ENCODE results near the gene TP73.

TP73 gene

DNA sequence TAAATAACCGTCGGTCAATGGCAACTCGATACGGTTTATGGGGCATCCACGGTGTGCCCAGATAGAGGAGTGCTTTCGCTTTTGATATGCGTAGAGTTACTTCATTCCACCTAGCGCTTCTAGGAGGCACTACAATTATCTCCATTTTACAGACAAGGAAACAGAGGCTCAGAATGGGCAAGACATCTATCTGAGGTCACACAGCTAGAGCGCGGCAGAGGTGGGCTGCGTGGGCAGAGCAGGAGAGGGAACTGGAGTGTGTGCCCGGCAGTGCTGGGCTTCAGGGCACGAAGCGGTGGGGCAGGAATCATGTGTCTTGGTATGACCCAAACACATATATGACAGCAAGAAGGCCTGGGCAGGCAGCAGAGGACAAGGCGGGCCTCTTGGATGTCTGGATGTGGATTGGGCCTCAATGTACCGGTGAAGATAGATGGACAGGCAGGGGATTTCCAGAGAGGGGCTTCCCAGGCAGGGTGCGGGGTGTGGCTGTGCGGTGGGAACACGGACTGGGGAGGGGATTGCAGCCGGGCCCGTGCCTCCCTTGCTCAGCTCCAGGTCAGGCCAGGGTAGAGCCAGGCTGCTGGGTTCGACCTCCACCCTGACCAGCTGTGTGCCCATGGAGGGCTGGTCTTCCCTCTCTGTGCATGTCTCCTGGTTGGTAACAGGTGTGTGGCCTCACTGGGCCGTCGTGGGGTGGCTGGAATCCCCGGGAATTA, 21.2 kb downstream of the TP73 start:
- DNase-seq (ENCODE audit: low read depth in 3 of 3): no peak

DNA sequence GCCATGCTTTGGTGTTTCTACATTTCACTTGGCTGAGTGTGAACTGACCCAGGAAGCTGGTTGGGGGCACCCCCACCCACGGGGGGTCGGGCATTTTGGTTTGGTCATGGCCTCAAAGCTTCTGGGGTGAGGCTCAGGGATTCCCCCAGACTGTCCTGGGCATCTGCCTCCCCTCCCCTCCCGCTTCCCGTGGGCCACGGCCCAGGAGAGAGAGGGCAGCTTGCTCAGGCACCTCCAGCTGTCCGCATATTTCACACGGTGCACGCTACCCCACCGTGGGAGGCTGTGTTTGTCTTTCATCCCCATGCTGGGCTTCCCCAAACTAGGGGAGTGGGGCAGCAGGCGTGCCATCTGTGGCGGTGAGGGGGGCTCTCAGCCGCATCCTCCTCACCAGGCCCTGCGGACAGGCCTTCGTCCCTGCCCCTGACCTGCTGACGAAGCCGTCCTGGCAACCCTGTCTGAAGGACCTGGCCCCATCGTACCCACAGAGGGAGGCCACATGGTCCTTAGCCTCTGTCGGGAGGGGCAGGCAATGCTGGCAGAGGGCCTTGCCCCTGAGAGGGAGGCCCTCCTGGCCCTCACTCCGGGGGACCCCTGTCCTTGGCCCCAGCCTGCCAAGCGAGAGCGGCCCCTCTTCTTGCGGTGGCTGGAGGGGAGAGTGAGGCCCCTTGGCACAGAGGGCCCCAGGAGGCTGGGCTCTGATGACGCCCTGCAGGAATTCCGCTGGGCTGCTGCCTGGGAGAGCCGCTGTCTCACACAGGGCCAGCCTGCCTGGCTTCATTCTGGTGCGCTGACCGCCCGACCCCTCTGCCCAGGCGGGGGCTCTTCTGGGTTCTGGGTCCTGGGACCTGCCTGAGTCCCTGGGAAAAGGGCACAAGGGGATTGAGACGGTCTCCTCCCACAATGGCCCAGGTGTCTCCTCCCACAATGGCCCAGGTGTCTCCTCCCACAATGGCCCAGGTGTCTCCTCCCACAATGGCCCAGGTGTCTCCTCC, 22.1 kb downstream of the TP73 start:
- DNase-seq (ENCODE audit: low read depth in 3 of 3): no peak

DNA sequence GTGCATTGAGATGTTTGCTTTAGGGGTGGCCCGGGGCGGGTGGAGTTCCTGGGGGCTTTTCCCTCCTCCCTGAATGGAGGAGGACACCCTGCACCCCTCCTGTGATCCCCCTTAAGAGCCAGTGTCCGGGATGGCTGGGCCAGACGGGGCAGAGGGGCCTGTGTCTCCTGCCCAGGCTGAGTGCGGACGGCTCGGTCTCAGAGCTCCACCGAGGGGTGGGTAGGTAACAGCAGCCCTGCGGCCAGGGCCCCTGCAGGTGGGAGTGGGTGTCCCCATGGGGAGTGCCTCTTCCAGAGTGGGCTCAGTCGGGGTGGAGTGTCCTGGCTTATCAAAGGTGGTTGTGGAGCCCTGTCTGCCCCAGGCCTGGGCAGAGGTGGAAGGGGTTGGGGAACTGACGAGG, 23.1 kb downstream of the TP73 start:
- DNase-seq (ENCODE audit: low read depth in 3 of 3): no peak

DNA sequence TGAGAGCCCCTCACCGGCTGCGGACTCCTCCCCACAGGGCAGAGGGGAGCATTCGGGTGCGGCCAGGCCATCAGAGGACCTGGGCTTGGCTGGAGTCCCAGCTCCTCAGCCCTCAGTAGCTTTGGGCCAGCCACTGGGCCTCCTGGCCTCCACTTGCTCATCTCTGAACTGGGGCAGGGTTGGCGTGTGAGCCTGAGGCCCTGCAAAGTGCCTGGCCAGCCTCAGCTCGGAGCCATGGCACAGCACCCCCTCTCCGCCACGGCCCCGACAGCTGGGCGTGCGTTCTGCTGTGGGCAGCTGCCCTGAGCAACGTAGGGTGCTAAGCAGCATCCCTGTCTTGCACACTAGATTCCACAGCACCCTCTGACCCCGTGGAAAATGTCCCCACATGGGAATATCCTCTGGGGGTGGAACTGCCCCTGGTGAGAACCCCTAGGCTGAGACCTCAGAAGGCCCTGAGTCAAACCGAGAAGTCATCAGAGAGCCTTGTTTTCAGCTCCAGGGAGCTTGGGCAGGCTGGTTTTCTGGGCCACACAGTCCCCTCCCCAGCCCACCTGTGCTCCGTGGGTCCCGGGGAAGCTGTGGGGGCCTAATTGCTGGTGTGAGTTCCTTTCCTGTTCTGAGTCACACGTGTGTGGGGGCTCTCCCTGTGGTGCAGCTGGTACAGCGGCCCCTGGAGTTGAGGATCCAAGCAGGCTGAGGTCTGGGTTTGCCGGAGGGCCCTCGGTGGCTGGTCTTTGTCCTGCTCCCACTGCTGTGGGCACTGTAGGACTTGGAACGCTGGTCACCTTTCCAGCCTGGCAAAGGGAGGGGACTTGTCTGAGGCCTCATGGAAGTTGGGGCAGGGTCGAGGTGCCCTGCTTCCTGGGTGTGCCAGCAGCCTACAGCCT, 24.5 kb downstream of the TP73 start:
- no peak for DNase-seq (ENCODE audit: low read depth in 3 of 3)

DNA sequence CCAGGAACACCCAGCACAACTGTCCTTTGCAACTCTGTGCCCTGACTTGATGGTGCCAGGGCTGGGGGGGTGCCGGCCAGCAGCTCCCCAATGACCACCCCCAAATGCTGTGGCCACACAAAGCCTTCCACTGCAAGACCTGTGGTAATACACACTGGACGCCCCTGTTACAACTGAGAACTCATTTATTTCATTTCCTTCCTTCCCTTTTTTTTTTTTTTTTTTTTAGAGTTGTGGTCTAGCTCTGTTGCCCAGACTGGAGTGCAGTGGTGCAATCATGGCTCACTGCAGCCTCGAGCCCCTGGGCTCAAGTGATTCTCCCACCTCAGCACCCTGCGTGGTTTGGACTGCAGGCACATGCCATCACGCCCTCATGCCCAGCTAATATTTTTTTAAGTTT, 25.2 kb downstream of the TP73 start:
- DNase-seq (ENCODE audit: low read depth in 3 of 3): no peak

DNA sequence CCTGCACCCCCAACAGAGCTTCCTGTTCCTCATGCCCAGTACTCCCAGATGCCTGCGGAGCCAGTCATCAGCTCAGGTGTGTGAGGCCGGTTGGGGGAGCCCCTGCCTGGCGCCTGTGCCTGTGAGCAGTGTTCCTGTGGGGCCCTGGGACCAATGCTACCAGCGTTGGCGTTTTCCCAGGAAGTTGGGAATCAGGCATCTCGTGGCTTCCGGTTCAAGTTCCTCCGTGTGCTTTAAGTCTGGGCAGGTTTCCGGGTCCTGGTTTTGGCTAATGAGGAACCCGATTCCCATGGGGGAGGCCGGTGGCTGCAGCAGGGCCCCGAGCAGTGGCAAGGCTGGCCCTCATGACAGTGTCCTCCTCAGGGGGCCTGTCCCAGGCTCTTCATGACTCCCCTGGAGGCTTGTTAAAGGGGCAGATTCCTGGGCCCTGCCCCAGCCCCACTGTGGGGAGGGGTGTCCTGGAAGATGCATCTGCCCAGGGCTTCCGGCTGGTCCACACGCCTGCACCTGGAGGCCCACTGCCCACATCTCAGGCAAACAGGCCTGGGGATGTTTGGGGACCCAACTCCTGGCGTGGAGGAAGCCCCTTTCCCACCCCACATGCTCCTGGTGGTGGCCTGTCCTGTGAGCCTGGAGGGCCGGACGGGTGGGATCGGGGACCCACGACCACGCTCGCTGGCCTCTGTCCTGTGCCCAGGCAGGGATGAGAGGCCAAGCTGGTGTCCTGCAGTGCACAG, 26.2 kb downstream of the TP73 start:
- DNase-seq (ENCODE audit: low read depth in 3 of 3): no peak

DNA sequence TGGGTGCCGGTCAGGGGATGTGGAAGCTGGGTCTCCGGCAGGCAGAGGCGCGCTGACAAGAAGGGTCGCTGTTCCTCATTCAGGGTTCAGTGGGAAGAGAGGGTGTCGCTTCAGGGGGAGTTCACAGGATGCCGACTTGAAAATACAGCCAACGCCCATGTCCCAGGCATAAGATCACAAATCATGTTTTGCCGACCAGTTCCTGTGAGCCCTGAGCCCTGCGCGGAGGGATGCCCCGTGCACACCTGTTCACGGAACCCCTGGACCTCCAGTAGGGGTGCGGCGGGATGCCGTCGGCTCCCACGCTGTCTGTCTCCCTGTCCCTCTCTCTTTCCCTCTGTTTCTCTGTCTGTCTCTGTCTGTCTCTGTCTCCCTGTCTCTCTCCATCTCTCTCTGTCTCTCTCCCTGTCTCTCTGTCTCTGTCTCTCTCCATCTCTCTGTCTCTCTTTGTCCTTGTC, 26.8 kb downstream of the TP73 start:
- DNase-seq (ENCODE audit: low read depth in 3 of 3): no peak

DNA sequence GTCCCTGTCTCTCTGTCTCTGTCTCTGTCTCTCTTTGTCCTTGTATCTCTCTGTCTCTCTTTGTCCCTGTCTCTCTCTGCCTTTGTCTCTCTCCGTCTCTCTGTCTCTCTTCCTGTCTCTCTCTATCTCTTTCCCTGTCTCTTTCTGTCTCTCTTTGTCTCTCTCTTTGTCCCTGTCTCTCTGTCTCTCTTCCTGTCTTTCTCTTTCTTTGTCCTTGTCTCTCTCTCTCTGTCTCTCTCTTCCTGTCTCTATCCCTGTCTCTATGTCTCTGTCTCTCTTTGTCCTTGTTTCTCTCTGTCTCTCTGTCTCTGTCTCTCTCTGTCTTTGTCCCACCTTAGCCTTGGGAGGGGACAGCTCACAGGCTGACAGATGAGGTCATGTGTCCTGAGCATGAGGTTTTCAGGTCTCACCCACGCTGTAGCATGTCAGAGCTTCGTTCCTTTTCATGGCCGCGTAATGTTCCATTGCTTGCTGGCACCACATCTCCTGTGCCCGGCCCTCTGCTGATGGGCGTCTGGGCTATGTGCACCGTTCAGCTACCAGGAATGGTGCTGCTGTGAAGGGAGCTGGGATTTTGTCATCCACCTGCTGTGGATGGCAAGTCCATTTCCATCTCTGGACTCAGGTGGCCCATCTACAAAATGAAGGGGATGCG, 27.6 kb downstream of the TP73 start:
- no peak for DNase-seq (ENCODE audit: low read depth in 3 of 3)

DNA sequence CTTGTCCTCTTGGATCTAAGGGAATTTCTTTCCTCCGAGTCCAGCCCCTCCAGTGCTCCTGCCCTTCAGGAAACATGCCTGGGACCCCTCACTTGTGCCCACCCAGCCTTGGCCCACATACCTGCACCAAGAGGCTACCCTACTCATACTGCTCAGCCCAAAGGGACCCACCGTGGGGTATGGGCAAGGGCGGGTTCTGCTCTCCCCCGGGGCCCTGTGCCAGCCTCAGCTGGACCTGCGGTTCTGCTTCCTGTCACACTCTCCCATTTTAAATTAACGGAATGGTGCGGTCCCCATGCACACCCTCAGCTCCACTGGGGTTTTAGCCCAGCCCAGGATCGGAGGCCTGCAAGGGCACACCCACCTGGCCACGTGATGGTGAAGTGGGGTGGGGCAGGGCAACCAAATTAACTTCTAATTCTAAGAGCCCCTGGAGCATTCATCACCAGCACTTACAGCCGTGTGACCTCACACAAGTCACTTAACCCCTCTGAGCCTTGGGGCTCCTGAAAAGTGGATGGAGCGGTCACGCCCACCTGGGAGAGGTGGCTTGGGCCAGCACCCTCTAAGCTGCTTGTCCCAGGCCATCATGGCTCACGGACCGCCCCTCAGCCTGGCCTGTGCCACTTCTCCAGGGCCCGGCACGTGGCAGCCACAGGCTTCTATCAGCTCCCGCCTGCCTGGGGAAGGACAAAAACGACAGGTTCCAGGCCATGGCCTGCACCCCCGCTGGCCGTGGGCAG, 28.3 kb downstream of the TP73 start:
- no peak for DNase-seq (ENCODE audit: low read depth in 3 of 3)

DNA sequence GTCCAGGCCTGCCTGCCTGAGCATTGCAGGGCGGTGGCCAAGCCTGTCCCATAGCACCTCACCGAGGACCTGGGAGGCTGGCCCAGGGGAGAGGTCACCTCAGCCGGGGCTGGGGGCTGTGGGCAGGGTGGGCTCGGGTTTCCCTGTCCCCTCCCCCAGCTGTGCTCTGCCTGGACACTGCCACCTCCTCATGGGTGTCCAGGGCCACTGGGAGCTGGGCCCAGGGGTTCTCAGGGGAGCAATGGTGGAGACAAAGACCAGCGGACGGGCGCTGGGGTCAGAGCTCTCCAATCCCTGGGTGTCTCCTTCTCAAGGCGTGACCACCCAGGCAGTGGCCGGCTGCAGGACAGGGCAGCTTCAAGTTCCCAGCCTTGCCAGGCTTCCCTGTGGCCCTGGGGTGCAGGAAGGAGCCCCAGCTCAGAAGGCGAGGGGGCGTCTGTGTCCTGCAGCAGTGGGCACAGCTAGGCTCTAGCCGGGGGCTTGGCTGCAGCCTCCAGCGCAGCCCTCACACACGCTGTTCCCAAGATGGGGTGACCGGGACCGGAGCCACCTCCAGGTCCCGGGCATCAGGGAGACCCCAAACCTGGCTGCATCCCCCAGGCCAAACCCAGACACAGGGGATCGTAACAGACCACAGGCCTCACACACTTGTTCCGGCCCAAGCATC, 29.0 kb downstream of the TP73 start:
- no peak for DNase-seq (ENCODE audit: low read depth in 3 of 3)

DNA sequence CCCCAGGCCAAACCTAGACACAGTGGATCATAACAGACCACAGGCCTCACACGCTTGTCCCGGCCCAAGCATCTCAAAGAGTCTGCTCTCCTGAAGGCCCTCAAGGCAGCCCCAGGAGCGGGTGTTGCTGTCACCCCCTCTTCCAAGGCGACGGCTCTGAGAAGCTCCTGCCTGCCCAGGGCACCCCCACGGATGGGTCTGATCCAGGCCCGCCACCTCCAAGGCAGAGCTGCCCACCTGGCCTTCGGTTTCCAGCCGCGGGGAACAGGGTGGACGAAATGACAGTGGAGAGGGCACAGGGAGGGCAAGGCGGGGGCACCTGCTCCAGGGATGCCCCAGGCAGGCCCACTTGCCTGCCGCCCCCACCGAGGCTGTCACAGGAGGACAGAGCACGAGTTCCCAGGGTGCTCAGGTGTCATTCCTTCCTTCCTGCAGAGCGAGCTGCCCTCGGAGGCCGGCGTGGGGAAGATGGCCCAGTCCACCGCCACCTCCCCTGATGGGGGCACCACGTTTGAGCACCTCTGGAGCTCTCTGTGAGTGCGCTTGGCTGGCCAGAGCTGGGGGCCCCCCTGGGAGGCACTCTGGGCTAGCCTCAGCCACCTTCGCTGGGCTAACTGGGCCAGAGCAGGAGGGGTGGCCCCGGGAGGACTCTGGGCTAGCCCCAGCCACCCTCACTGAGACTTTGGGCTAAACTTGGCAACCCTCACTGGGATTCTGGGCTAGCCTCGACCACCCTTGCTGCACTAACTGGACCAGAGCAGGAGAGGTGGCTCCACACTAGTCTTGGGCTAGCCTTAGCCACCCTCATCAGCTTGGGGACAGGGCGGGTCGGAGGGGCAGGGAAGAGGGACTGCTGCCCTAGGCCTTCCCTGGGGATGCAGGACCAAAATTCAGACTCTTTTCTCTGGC, 29.8 kb downstream of the TP73 start:
- DNase-seq (ENCODE audit: low read depth in 3 of 3): no peak

DNA sequence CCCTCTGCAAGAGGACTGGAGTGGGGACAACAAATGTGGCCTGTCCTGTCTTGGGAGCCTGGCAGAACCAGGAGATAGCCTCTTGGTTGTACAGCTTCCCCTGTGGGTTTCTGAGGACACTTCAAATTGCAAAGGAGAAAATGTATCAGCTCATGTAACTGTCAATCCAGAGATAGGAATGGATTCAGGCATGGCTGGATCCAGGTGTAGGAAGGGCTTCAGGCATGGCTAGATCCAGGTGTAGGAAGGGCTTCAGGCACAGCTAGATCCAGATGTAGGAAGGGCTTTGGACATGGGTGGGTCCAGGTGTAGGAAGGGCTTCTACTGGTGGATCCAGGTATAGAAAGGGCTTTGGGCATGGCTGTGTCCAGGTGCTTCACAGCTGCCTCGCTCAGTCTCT, 30.9 kb downstream of the TP73 start:
- DNase-seq (ENCODE audit: low read depth in 3 of 3): no peak

DNA sequence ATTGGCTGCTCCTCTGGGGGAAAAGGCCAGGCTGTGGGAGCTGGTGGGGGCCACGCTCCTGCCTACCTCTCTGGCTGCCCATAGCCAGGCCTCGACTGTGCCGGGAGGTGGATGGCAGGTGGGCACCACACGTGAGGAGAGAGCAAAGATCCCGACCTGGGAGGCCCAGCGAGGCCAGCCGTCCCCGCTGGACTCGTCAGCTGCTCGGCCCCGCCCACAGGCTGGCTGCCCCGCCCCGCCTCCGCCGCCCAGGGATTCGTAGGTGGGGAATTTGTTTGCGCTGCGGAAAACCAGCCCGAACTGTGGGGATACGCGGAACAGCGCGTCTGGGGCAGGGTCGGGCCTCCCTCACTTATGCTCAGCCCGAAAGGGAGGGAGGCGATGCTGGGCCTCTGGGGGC, 31.7 kb downstream of the TP73 start:
- DNase-seq (ENCODE audit: low read depth in 3 of 3): no peak

DNA sequence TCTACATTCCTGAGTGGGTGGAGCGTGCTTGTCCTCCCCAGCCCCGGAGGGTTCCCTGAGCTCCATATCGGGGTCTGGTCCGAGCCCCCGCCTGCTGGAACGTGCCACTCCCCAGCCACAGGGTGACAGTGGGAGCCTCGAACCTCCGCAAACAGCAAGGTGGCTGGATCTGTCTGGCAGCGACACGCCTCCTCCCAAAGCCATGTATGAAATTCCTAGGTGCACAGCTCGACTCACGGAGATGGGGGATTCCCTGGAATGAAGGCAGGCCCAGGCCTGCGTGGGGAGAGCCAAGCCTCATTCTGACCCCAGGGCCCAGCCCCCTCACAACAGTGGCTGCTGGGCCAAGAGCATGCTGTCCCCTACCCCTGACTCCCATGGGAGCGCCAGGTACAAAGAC, 32.9 kb downstream of the TP73 start:
- no peak for DNase-seq (ENCODE audit: low read depth in 3 of 3)

DNA sequence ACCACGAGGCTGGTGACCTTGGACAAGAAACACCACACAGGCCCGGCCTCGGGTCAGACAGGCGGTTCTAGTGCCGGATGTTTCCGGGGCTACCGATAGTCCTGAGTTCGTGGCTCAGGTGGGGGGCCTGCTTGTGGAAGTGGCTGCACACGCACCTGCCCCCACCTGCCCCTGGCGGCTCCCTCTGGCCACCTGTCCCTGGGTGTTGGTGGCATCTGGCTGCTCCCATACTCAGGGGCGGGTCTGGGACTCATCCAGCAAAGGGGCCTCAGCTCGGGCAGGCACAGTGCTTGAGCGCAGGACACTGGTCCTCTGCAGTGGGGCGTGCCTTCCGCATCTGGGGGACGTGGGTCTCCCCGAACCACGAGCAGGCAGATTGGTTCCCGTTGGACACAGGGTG, 33.6 kb downstream of the TP73 start:
- DNase-seq (ENCODE audit: low read depth in 3 of 3): no peak

DNA sequence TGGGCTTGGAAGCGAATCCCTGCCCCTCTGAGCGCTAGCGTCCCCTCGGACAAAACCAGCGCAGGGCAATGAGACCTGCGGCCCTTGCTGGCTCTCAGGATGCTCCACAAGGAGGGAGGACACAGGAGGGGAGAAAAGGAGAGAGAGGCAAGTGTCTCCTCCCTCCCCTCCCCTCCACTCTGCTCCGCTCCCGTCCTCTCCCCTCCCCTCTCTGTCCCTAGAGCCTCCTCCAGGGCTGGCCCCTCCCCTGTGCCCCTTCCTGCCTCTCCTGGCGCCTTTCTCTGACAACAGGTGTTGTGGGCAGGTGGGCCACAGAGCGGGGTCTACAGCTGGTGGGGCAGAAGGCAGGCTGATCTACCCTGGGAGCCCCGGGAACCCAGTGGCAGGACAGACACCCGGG, 35.2 kb downstream of the TP73 start:
- no peak for DNase-seq (ENCODE audit: low read depth in 3 of 3)

DNA sequence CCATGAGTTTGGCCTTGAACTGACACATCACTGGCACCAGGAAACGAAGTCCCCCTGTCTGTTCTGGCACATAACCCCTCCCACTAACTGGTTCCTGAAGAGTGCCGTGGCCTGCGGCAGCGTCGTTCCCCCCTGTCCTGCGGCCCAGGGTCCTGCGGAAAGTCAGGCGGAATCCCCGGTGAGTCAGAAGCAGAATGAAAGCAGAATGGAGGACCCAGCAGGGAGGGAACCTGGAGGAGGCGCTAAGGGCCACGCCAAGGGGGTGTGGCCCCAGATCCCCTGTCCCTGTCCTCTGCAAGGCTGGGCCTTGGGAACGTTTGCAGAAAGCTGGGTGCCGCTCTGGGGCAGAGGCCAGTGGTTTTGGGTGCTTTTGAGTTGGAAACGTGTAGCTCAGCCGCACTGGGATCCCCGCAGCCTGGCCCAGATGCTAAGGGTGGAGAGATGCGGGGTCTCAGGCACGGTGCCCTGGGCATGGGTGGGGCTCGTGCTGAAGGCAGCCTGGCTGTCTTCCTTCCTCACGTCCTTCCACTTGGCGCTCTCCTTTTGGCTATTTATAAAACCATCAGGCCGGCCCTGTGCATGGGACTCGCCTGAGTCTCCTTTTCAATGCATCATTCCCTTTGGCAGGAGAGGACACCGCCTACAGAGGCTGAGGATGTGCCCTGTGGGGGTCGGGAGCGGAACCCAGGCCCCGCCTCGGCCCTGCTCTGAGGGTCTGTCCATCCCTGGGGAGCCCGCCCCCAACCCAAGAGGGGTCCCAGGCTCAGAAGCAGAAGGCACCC, 36.2 kb downstream of the TP73 start:
- DNase-seq (ENCODE audit: low read depth in 3 of 3): no peak
